K562 (cell line): ENCODE results near the gene INVS. TPM values are rescaled to one million over a fixed set of nuclear protein-coding genes. Genes with fewer than 3 reads are reported as not detected.

ENCODE experiments used
- ARID1B ChIP-seq: fragments of 450-650 bp; IDR thresholded peaks from 2 replicates; pipeline ENCODE4 v1.6.1; 2016; ENCODE audit warnings: antibody characterized with exemption, mild to moderate bottlenecking, inconsistent platforms
- CBFA2T3 ChIP-seq: fragments of 450-650 bp; IDR thresholded peaks from 2 replicates; pipeline ENCODE4 v1.6.1; 2017
- CHD1 ChIP-seq: fragments of 200-600 bp; sonication (generic); IDR thresholded peaks from one replicate; pipeline ENCODE4 v1.6.1; 2012; ENCODE audit warnings: mild to moderate bottlenecking, moderate library complexity, low read length, inconsistent platforms
- CTBP1 ChIP-seq: fragments of 450-650 bp; IDR thresholded peaks from 2 replicates; pipeline ENCODE4 v1.6.1; 2016; ENCODE audit warnings: borderline replicate concordance
- CXXC5 ChIP-seq: fragments of 250-450 bp; sonication (Bioruptor Pico); IDR thresholded peaks from 2 replicates; pipeline ENCODE4 v1.8.0; 2022; ENCODE audit warnings: inconsistent platforms, mild to moderate bottlenecking, moderate library complexity
- DMBX1 ChIP-seq: fragments of 250-450 bp; sonication (Bioruptor Pico); IDR thresholded peaks from 2 replicates; pipeline ENCODE4 v1.8.0; 2022; ENCODE audit warnings: inconsistent platforms, mild to moderate bottlenecking, moderate library complexity, borderline replicate concordance
- EP300 ChIP-seq: IDR thresholded peaks from 2 replicates; pipeline ENCODE4 v1.6.1; 2012; ENCODE audit warnings: low read length, improper control_type of control experiment
- ETV1 ChIP-seq: fragments of 450-650 bp; conservative IDR thresholded peaks from 2 replicates; pipeline ENCODE4 v1.6.1; 2016; ENCODE audit warnings: missing genetic modification characterization, control low read depth, low read depth, missing compliant biosample characterization
- FOXJ2 ChIP-seq: fragments of 200-800 bp; sonication (Bioruptor generic); IDR thresholded peaks from 2 replicates; pipeline ENCODE4 v1.6.1; 2016; ENCODE audit warnings: missing genetic modification characterization, missing compliant biosample characterization
- HMG20A ChIP-seq: fragments of 450-650 bp; formaldehyde crosslinking; conservative IDR thresholded peaks from 2 replicates; pipeline ENCODE4 v1.4.0; 2020; ENCODE audit warnings: mild to moderate bottlenecking, mixed read lengths
- MTA2 ChIP-seq: fragments of 450-650 bp; IDR thresholded peaks from 2 replicates; pipeline ENCODE4 v1.6.1; 2016; ENCODE audit warnings: low read depth
- NCOA1 ChIP-seq: fragments of 450-650 bp; IDR thresholded peaks from 2 replicates; pipeline ENCODE4 v1.6.1; 2016; ENCODE audit warnings: low read depth
- SOX6 ChIP-seq: fragments of 450-650 bp; IDR thresholded peaks from 2 replicates; pipeline ENCODE4 v1.6.1; 2014; ENCODE audit warnings: mild to moderate bottlenecking
- TAF1 ChIP-seq: IDR thresholded peaks from 2 replicates; pipeline ENCODE4 v1.6.1; 2011; ENCODE audit warnings: mild to moderate bottlenecking, low read length, moderate library complexity; ENCODE audit not compliant: insufficient read depth, control insufficient read depth, severe bottlenecking; ENCODE audit errors: extremely low read depth
- TCF3 ChIP-seq: sonication (generic); formaldehyde crosslinking; IDR thresholded peaks from 2 replicates; pipeline ENCODE4 v1.4.0; 2020; ENCODE audit warnings: mild to moderate bottlenecking, missing genetic modification reagents
- TEAD4 ChIP-seq, 2 experiments: sonication (generic) in 1 of 2; formaldehyde crosslinking in 1 of 2; IDR thresholded peaks; 2 replicates each; pipeline versions ENCODE4 v1.6.1 to v1.8.0; 2012 to 2022; ENCODE audit warnings: borderline replicate concordance in 1 of 2, inconsistent platforms in 1 of 2, low read length in 1 of 2, mild to moderate bottlenecking in 1 of 2, missing genetic modification reagents in 1 of 2
- ZNF24 ChIP-seq: fragments of 450-650 bp; IDR thresholded peaks from 2 replicates; pipeline ENCODE4 v1.6.1; 2016
- ZNF384 ChIP-seq: IDR thresholded peaks from 2 replicates; pipeline ENCODE4 v1.6.1; 2012; ENCODE audit warnings: low read depth, low read length, improper control_type of control experiment
- polyA plus RNA-seq, 8 experiments: library from polyadenylated mRNA; depleted of rRNA in 4 of 8; stranded (reverse) in 5 of 8; unstranded in 3 of 8; fragments of >200 nt; fragmentation: Nextera tagmentation in 2 of 8; fragmentation: Illumina TruSeq in 1 of 8; extraction: Ambion mirVana in 2 of 8; extraction: Trizol in 1 of 8; gene quantifications; 2 replicates each; pipeline versions ENCODE4 v1.2.1 to v1.2.3, GENCODE V29; 2011 to 2014; ENCODE audit warnings: inconsistent platforms in 1 of 8, missing spikeins in 1 of 8
- total RNA-seq, 7 experiments: library from RNA; depleted of rRNA in 6 of 7; stranded (reverse); fragments of >200 nt in 6 of 7; fragmentation: Illumina TruSeq in 2 of 7; extraction: Trizol in 2 of 7; gene quantifications; 2 replicates each; pipeline versions ENCODE4 v1.2.1 to v1.2.3, GENCODE V29; 2011 to 2021; ENCODE audit warnings: low replicate concordance in 1 of 7
- TF ChIP-seq, protein P1 (sequence below): sonication (generic); formaldehyde crosslinking; IDR thresholded peaks from 2 replicates; pipeline ENCODE4 v1.8.1; 2022; ENCODE audit warnings: missing genetic modification reagents
- TF ChIP-seq, protein P2 (sequence below): sonication (generic); formaldehyde crosslinking; IDR thresholded peaks from 2 replicates; pipeline ENCODE4 v1.8.0; 2022; ENCODE audit warnings: mild to moderate bottlenecking, missing genetic modification reagents
- TF ChIP-seq, protein P3 (sequence below): fragments of 200-800 bp; sonication (Bioruptor generic); IDR thresholded peaks from 2 replicates; pipeline ENCODE4 v1.6.1; 2017; ENCODE audit warnings: missing genetic modification characterization, missing compliant biosample characterization
- TF ChIP-seq, protein P4 (sequence below): sonication (generic); IDR thresholded peaks from 2 replicates; pipeline ENCODE4 v1.6.1; 2016
- TF ChIP-seq, protein P5 (sequence below): fragments of 450-650 bp; formaldehyde crosslinking; IDR thresholded peaks from 2 replicates; pipeline ENCODE4 v1.4.0; 2020; ENCODE audit warnings: mild to moderate bottlenecking
- TF ChIP-seq, protein P6 (sequence below): fragments of 450-650 bp; IDR thresholded peaks from 2 replicates; pipeline ENCODE4 v1.6.1; 2016

INVS gene
- total and polyA plus RNA-seq, 9 of the 15 experiments (the other 6 are each of a cell fraction or from before 2014, with no cell fraction given) = 0.77 to 18.5 (median 10.0) TPM

DNA sequence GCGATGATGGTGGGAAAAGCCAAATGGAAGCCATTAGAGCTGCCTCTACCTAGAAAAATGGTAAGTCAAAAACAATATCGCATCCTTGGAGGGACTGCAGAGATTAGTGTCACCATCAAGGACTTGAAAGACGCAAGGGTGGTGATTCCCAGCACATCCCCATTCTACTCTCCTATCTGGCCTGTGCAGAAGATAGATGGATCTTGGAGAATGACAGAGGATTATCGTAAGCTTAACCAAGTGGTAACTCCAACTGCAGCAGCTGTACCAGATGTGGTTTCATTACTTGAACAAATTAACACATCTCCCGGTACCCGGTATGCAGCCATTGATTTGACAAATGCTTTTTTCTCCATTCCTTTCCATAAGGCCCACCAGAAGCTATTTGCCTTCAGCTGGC, 24.1 kb upstream of the INVS start (continued):
- TF ChIP-seq, protein P1, sequence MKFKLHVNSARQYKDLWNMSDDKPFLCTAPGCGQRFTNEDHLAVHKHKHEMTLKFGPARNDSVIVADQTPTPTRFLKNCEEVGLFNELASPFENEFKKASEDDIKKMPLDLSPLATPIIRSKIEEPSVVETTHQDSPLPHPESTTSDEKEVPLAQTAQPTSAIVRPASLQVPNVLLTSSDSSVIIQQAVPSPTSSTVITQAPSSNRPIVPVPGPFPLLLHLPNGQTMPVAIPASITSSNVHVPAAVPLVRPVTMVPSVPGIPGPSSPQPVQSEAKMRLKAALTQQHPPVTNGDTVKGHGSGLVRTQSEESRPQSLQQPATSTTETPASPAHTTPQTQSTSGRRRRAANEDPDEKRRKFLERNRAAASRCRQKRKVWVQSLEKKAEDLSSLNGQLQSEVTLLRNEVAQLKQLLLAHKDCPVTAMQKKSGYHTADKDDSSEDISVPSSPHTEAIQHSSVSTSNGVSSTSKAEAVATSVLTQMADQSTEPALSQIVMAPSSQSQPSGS = no peak
- TF ChIP-seq HMG20A (CRISPR knock-in tag) (no peak), CBFA2T3 (peak; percentile 65), FOXJ2 (no peak), MTA2 (peak; percentile 43; the same call in 1 of the 2 replicates), CHD1 (no peak), CXXC5 (CRISPR knock-in tag) (peak; percentile 47), ZNF24 (no peak), ETV1 (no peak), EP300 (0 out of 2 replicates have a peak, but pooled peaks have one; percentile 20), DMBX1 (CRISPR knock-in tag) (peak; percentile 26; the same call in 1 of the 2 replicates), NCOA1 (no peak), ARID1B (peak; percentile 55), TEAD4 (IDR thresholded peaks at IDR 0.05; ENCODE audit: low read length) (0 out of 2 replicates have a peak, but pooled peaks have one; percentile 37), TEAD4 (CRISPR knock-in tag; IDR thresholded peaks at IDR 0.05; ENCODE audit: borderline replicate concordance) (no peak), SOX6 (0 out of 2 replicates have a peak, but pooled peaks have one; percentile 15), TCF3 (peak; percentile 81), CTBP1 (peak; percentile 37; the same call in 1 of the 2 replicates), TAF1 (no peak), ZNF384 (no peak)
- TF ChIP-seq, protein P2, sequence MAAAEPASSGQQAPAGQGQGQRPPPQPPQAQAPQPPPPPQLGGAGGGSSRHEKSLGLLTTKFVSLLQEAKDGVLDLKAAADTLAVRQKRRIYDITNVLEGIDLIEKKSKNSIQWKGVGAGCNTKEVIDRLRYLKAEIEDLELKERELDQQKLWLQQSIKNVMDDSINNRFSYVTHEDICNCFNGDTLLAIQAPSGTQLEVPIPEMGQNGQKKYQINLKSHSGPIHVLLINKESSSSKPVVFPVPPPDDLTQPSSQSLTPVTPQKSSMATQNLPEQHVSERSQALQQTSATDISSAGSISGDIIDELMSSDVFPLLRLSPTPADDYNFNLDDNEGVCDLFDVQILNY (CRISPR knock-in tag) = no peak
- TF ChIP-seq, protein P3, sequence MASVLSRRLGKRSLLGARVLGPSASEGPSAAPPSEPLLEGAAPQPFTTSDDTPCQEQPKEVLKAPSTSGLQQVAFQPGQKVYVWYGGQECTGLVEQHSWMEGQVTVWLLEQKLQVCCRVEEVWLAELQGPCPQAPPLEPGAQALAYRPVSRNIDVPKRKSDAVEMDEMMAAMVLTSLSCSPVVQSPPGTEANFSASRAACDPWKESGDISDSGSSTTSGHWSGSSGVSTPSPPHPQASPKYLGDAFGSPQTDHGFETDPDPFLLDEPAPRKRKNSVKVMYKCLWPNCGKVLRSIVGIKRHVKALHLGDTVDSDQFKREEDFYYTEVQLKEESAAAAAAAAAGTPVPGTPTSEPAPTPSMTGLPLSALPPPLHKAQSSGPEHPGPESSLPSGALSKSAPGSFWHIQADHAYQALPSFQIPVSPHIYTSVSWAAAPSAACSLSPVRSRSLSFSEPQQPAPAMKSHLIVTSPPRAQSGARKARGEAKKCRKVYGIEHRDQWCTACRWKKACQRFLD (CRISPR knock-in tag) = no peak
- TF ChIP-seq, protein P4, sequence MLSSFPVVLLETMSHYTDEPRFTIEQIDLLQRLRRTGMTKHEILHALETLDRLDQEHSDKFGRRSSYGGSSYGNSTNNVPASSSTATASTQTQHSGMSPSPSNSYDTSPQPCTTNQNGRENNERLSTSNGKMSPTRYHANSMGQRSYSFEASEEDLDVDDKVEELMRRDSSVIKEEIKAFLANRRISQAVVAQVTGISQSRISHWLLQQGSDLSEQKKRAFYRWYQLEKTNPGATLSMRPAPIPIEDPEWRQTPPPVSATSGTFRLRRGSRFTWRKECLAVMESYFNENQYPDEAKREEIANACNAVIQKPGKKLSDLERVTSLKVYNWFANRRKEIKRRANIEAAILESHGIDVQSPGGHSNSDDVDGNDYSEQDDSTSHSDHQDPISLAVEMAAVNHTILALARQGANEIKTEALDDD = peak; percentile 44; the same call in 1 of the 2 replicates
- TF ChIP-seq, protein P5, sequence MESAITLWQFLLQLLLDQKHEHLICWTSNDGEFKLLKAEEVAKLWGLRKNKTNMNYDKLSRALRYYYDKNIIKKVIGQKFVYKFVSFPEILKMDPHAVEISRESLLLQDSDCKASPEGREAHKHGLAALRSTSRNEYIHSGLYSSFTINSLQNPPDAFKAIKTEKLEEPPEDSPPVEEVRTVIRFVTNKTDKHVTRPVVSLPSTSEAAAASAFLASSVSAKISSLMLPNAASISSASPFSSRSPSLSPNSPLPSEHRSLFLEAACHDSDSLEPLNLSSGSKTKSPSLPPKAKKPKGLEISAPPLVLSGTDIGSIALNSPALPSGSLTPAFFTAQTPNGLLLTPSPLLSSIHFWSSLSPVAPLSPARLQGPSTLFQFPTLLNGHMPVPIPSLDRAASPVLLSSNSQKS (CRISPR knock-in tag) = no peak
- TF ChIP-seq, protein P6, sequence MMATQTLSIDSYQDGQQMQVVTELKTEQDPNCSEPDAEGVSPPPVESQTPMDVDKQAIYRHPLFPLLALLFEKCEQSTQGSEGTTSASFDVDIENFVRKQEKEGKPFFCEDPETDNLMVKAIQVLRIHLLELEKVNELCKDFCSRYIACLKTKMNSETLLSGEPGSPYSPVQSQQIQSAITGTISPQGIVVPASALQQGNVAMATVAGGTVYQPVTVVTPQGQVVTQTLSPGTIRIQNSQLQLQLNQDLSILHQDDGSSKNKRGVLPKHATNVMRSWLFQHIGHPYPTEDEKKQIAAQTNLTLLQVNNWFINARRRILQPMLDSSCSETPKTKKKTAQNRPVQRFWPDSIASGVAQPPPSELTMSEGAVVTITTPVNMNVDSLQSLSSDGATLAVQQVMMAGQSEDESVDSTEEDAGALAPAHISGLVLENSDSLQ = 0 out of 2 replicates have a peak, but pooled peaks have one; percentile 20
